ENCODE results near the gene SLC39A7.

The SLC39A7 gene

GRCh38 chr6:33168284-33168601 is 32.4 kb upstream of the SLC39A7 start:
- Histone ChIP-seq H3K27me3 (no peaks in the 10 kb centered on the region), H3K4me3 (no peak overlapping the region), H3K9me3 (no peaks in the 10 kb centered on the region), H3K36me3 (no peaks in the 10 kb centered on the region), H3K27ac (no peak overlapping the region), H3K4me1 (no peaks in the 10 kb centered on the region)
- DNase-seq, result no peak
- intact Hi-C loops (cut with DNase I; ENCODE audit: low total_unique reads), result no loop called here
- no peak for TF ChIP-seq CTCF (IDR thresholded peaks at IDR 0.05)

- Histone ChIP-seq H3K4me1 (no peaks in the 10 kb centered on the region), H3K27ac (no peak overlapping the region), H3K9me3 (no peaks in the 10 kb centered on the region), H3K36me3 (no peaks in the 10 kb centered on the region), H3K27me3 (no peaks in the 10 kb centered on the region), H3K4me3 (no peak overlapping the region)
- no peak for DNase-seq
- TF ChIP-seq CTCF (IDR thresholded peaks at IDR 0.05), result no peak
- intact Hi-C loops (cut with DNase I; ENCODE audit: low total_unique reads), result no loop called here
Observed at GRCh38 chr6:33168639-33169038, 32.0 kb upstream of the SLC39A7 start.

- Histone ChIP-seq H3K4me3 (no peak overlapping the region), H3K36me3 (no peaks in the 10 kb centered on the region), H3K4me1 (no peaks in the 10 kb centered on the region), H3K27ac (no peak overlapping the region), H3K27me3 (no peaks in the 10 kb centered on the region), H3K9me3 (no peaks in the 10 kb centered on the region)
- TF ChIP-seq CTCF (IDR thresholded peaks at IDR 0.05), result no peak
- no peak for DNase-seq
- intact Hi-C loops (cut with DNase I; ENCODE audit: low total_unique reads), result no loop called here
Observed at GRCh38 chr6:33169291-33170175, 31.1 kb upstream of the SLC39A7 start.

- H3K4me3 ChIP-seq, result no peak overlapping the region
- no peaks in the 10 kb centered on the region for H3K4me1 ChIP-seq
- H3K27ac ChIP-seq, result no peak overlapping the region
- intact Hi-C loops (cut with DNase I; ENCODE audit: low total_unique reads), result no loop called here
- H3K36me3 ChIP-seq, result no peaks in the 10 kb centered on the region
- TF ChIP-seq CTCF (IDR thresholded peaks at IDR 0.05), result no peak
- no peaks in the 10 kb centered on the region for H3K27me3 ChIP-seq
- H3K9me3 ChIP-seq, result no peaks in the 10 kb centered on the region
- DNase-seq, result no peak
Observed at GRCh38 chr6:33170176-33171015, 30.3 kb upstream of the SLC39A7 start.

GRCh38 chr6:33171016-33171879 is 29.4 kb upstream of the SLC39A7 start:
- DNase-seq, result no peak
- H3K4me3 ChIP-seq, result no peak overlapping the region
- intact Hi-C loops (cut with DNase I; ENCODE audit: low total_unique reads), result no loop called here
- no peaks in the 10 kb centered on the region for H3K4me1 ChIP-seq
- no peaks in the 10 kb centered on the region for H3K27me3 ChIP-seq
- no peak for TF ChIP-seq CTCF (IDR thresholded peaks at IDR 0.05)
- H3K9me3 ChIP-seq, result no peaks in the 10 kb centered on the region
- H3K36me3 ChIP-seq, result no peaks in the 10 kb centered on the region
- H3K27ac ChIP-seq, result no peak overlapping the region
